PFSK-1 (cell line): ENCODE results near the gene HEG1.

Experiments
- POLR2AphosphoS5 ChIP-seq: IDR thresholded peaks from 2 replicates; pipeline ENCODE4 v1.6.1; 2012; ENCODE audit warnings: low read depth, mild to moderate bottlenecking, control low read depth, low read length, moderate library complexity
- REST ChIP-seq, 2 experiments: IDR thresholded peaks; 2 replicates each; pipeline versions ENCODE4 v1.6.1 to v1.8.0; 2011 to 2012; ENCODE audit warnings: low read depth in 2 of 2, low read length in 2 of 2, control low read depth in 1 of 2, inconsistent platforms in 1 of 2, mild to moderate bottlenecking in 1 of 2, moderate library complexity in 1 of 2; ENCODE audit not compliant: insufficient read depth in 1 of 2

- TF ChIP-seq REST (IDR thresholded peaks at IDR 0.05; ENCODE audit: insufficient read depth in 1 of 2, low read depth in 2 of 2, low read length in 2 of 2) = no peak
- TF ChIP-seq POLR2AphosphoS5 = no peak
Observed at GRCh38 chr3:124916837-124917409, 138.9 kb downstream of the HEG1 start.
